Common myeloid progenitor, CD34-positive (primary cell): ENCODE data around the gene KBTBD2.
A peak's percentile ranks its signal among the peaks of the same experiment; 100 is the strongest.
"Not testable (repeated sequence)": the region's sequence is repeated elsewhere in the genome, so short reads cannot be mapped to it uniquely, and the experiment has no call there.

Experiments
- CTCF ChIA-PET: fragments of 350-600 bp; sonication (Branson Sonifier 250); formaldehyde crosslinking; loops from one replicate; lab custom pipeline; 2021; ENCODE audit warnings: antibody characterized with exemption; lab: Charles Lee
- POLR2A ChIA-PET: fragments of 350-600 bp; sonication (Branson Sonifier 250); formaldehyde crosslinking; loops from one replicate; lab custom pipeline; 2021; ENCODE audit warnings: antibody characterized with exemption; lab: Charles Lee
- DNase-seq, 3 donors: peaks; one replicate each; pipeline versions ENCODE4 v3.0.0 to v3.0.0-alpha.2; 2013
- H3K27ac ChIP-seq, 2 experiments: 1 replicate in 1 of 2; 2 replicates in 1 of 2; pipeline ENCODE4 v1.7.0; 2013; ENCODE audit warnings: inconsistent platforms in 2 of 2, low read length in 2 of 2, mild to moderate bottlenecking in 2 of 2, low read depth in 1 of 2, moderate library complexity in 1 of 2; ENCODE audit not compliant: severe bottlenecking in 2 of 2, insufficient read depth in 1 of 2, poor library complexity in 1 of 2
- H3K27me3 ChIP-seq, 5 experiments: replicated peaks in 2 of 5; 1 replicate in 3 of 5; 2 replicates in 2 of 5; pipeline versions ENCODE4 v1.6.1 to v1.7.0; 2013; ENCODE audit warnings: low read length in 4 of 5, mild to moderate bottlenecking in 2 of 5, moderate library complexity in 2 of 5, inconsistent platforms in 1 of 5; ENCODE audit not compliant: insufficient read depth in 5 of 5, control insufficient read depth in 4 of 5
- H3K36me3 ChIP-seq, 4 experiments: 1 replicate in 2 of 4; 2 replicates in 2 of 4; pipeline versions ENCODE4 v1.6.1 to v1.7.0; 2013; ENCODE audit warnings: low read length in 3 of 4, control low read depth in 1 of 4, mild to moderate bottlenecking in 1 of 4; ENCODE audit not compliant: control insufficient read depth in 4 of 4, insufficient read depth in 4 of 4
- H3K4me1 ChIP-seq, 4 experiments: 1 replicate in 3 of 4; 2 replicates in 1 of 4; pipeline versions ENCODE4 v1.6.1 to v1.7.1; 2013; ENCODE audit warnings: low read length in 3 of 4, mild to moderate bottlenecking in 3 of 4, control low read depth in 1 of 4, inconsistent platforms in 1 of 4, moderate library complexity in 1 of 4; ENCODE audit not compliant: control insufficient read depth in 4 of 4, insufficient read depth in 4 of 4; ENCODE audit errors: control extremely low read depth in 1 of 4
- H3K4me3 ChIP-seq, 7 experiments: 1 replicate in 4 of 7; 2 replicates in 3 of 7; pipeline versions ENCODE4 v1.5.1 to v1.7.0; 2013; ENCODE audit warnings: mild to moderate bottlenecking in 7 of 7, low read length in 6 of 7, moderate library complexity in 6 of 7, inconsistent platforms in 2 of 7, low read depth in 2 of 7, control low read depth in 1 of 7; ENCODE audit not compliant: insufficient read depth in 4 of 7, control insufficient read depth in 1 of 7; ENCODE audit errors: extremely low read depth in 1 of 7
- H3K9me3 ChIP-seq, 5 experiments: 1 replicate in 4 of 5; 2 replicates in 1 of 5; pipeline versions ENCODE4 v1.6.1 to v1.7.1; 2013; ENCODE audit warnings: low read length in 4 of 5, mild to moderate bottlenecking in 2 of 5, inconsistent platforms in 1 of 5, low read depth in 1 of 5, moderate library complexity in 1 of 5; ENCODE audit not compliant: control insufficient read depth in 4 of 5, insufficient read depth in 2 of 5; ENCODE audit errors: control extremely low read depth in 1 of 5
- WGBS: methylation state at CpG from one replicate; pipeline ENCODE4 v1.1.5; 2013; ENCODE audit not compliant: insufficient coverage; 5-methylcytosine and 5-hydroxymethylcytosine counted together

KBTBD2 gene

GRCh38 chr7:32910195-32910594 lies 18.6 kb upstream of the KBTBD2 start:
- peaks cover 0 to 5% (median 0%) of the 10 kb centered on the region in 4 experiments for H3K4me1 ChIP-seq
- no peaks in the 10 kb centered on the region for H3K9me3 ChIP-seq
- ChIA-PET CTCF (no interaction called here), POLR2A (no interaction called here)
- WGBS: 100% methylated on average over 1 of the region's 1 CpG
- H3K4me3 ChIP-seq: no peak overlapping the region
- no peak overlapping the region for H3K27ac ChIP-seq
- no peak for DNase-seq
- H3K27me3 ChIP-seq: no peaks in the 10 kb centered on the region
- peaks cover 0 to 7% (median 4%) of the 10 kb centered on the region in 4 experiments for H3K36me3 ChIP-seq

- Histone ChIP-seq H3K27ac (peak overlapping the region in 1 of 2 experiments; percentile 76), H3K4me3 (peak overlapping the region in 6 of 7 experiments; percentile 16 to 73 (median 45)), H3K36me3 (no peaks in the 10 kb centered on the region), H3K27me3 (no peaks in the 10 kb centered on the region), H3K4me1 (peaks cover 0 to 8% (median 0%) of the 10 kb centered on the region in 4 experiments), H3K9me3 (no peaks in the 10 kb centered on the region)
- ChIA-PET CTCF (interaction anchor here (2.9 kb wide), 1 partner anchor 12 kb away, joined by 12 read pairs; no protein-coding TSS in a partner anchor), POLR2A (interaction anchor here (1.0 to 1.3 kb wide), 2 partner anchors 13 to 14 kb away, joined by 3 to 6 read pairs; no protein-coding TSS in a partner anchor)
- 10% methylated on average over 9 of the region's 12 CpGs for WGBS
- DNase-seq: peak; percentile 90 to 96 (median 95)
Measured at GRCh38 chr7:32905175-32905662, 13.7 kb upstream of the KBTBD2 start.

- DNase-seq: no peak
- Histone ChIP-seq H3K4me1 (peaks cover 0 to 8% (median 0%) of the 10 kb centered on the region in 4 experiments), H3K27ac (no peak overlapping the region), H3K4me3 (no peak overlapping the region), H3K9me3 (no peaks in the 10 kb centered on the region), H3K27me3 (no peaks in the 10 kb centered on the region), H3K36me3 (no peaks in the 10 kb centered on the region)
- POLR2A ChIA-PET: no interaction called here
- CTCF ChIA-PET: interaction anchor here (0.8 to 2.4 kb wide), 4 partner anchors 9 to 55 kb away, joined by 3 to 15 read pairs (median 6); partner anchors contain the start of gene KBTBD2
- WGBS: 100% methylated on average over 4 of the region's 7 CpGs
Measured at GRCh38 chr7:32901629-32902028, 10.1 kb upstream of the KBTBD2 start.

- no peaks in the 10 kb centered on the region for H3K36me3 ChIP-seq
- no peaks in the 10 kb centered on the region for H3K9me3 ChIP-seq
- WGBS: no CpG with 5 or more reads among the region's 4 CpGs
- peaks cover 0 to 6% (median 0%) of the 10 kb centered on the region in 4 experiments for H3K4me1 ChIP-seq
- ChIA-PET CTCF (interaction anchor here (1.0 to 2.4 kb wide), 2 partner anchors 17 to 54 kb away, joined by 3 to 9 read pairs; no protein-coding TSS in a partner anchor), POLR2A (no interaction called here)
- no peak for DNase-seq
- no peak overlapping the region for H3K4me3 ChIP-seq
- H3K27me3 ChIP-seq: no peaks in the 10 kb centered on the region
- H3K27ac ChIP-seq: no peak overlapping the region
Measured at GRCh38 chr7:32900433-32900995, 9.0 kb upstream of the KBTBD2 start.

- POLR2A ChIA-PET, DNase-seq, H3K4me3 ChIP-seq, H3K27ac ChIP-seq, H3K36me3 ChIP-seq, H3K27me3 ChIP-seq, H3K9me3 ChIP-seq: not testable (repeated sequence)
- whole genome bisulfite sequencing: 99% methylated on average over 6 of the region's 6 CpGs
- peaks cover 7 to 15% (median 11%) of the 10 kb centered on the region in 4 experiments for H3K4me1 ChIP-seq
- CTCF ChIA-PET: interaction anchor here (2.0 kb wide), 1 partner anchor 10 kb away, joined by 4 read pairs; no protein-coding TSS in a partner anchor
Measured at GRCh38 chr7:32897376-32897775, 5.8 kb upstream of the KBTBD2 start.

- POLR2A ChIA-PET: no interaction called here
Measured at GRCh38 chr7:32896564-32897347, 5.2 kb upstream of the KBTBD2 start.

More at GRCh38 chr7:32896564-32897347, 5.2 kb upstream of the KBTBD2 start:
- Histone ChIP-seq H3K4me1 (peaks cover 8 to 18% (median 14%) of the 10 kb centered on the region in 4 experiments), H3K27me3 (no peaks in the 10 kb centered on the region), H3K36me3 (no peaks in the 10 kb centered on the region), H3K27ac (no peak overlapping the region), H3K4me3 (no peak overlapping the region), H3K9me3 (no peaks in the 10 kb centered on the region)
- WGBS: 90% methylated on average over 3 of the region's 6 CpGs
- DNase-seq: no peak
- CTCF ChIA-PET: interaction anchor here (2.0 kb wide), 1 partner anchor 10 kb away, joined by 4 read pairs; no protein-coding TSS in a partner anchor
